CD4-positive, alpha-beta T cell treated with Interleukin-15 for 1 hour (primary cell): Measurements from ENCODE around the gene PRIMPOL.
"Not testable (repeated sequence)": the region's sequence is repeated elsewhere in the genome, so short reads cannot be mapped to it uniquely, and the experiment has no call there.

Experiments
- DNase-seq: peaks from one replicate; pipeline ENCODE4 v3.0.0-alpha.2; 2020

The PRIMPOL gene

DNA sequence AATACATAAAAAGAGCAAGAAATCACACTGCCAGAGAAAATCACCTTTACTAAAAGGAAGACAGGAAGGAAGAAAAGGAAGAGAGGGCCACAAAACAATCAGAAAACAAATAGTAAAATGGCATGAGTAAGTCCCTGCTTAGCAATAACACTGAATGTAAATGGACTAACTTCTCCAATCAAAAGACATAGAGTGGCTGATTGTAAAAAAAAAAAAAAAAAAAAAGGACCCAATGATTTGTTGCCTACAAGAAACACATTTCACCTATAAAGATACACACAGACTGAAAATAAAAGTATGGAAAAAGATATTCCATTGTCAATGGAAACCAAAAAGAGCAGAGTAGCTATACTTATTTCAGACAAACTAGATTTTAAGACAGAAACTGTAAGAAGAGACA, 71.7 kb downstream of the PRIMPOL start:
- DNase-seq = no peak

DNA sequence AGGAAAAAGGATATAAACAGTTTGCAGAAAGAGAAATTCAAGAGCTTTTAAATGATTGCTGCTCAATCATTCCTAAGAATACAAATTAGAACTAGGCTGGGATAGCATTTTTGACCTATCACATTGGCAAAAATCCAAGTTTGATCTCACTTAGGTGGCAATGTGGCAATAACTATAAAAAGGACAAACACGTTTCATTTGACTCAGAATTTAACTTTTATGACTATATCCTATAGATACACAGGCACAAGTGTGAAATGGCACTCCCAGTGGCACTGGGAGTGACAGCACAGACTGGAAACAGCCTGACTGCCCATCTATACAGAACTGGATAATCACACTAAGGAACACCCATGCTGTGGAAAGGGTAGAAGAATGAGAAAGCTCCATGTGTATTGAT, 73.3 kb downstream of the PRIMPOL start:
- DNase-seq = no peak

DNA sequence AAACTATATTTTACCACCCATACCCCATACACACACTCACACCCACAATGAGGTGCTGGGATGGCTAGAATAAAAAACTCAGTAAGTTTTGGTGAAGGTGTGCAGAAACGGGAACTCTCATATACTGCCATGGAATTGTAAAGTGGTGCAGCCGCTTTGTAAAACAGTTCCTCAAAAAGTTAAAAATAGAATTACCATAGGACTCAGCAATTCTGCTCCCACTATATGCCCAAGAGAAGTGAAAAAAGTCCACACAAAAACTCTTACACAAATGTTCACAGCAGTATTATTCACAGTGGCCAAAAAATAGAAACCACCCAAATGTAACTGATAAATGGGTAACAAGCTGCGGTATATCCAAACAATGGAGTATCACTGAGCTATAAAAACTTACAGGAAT, 77.9 kb downstream of the PRIMPOL start:
- no peak for DNase-seq

DNA sequence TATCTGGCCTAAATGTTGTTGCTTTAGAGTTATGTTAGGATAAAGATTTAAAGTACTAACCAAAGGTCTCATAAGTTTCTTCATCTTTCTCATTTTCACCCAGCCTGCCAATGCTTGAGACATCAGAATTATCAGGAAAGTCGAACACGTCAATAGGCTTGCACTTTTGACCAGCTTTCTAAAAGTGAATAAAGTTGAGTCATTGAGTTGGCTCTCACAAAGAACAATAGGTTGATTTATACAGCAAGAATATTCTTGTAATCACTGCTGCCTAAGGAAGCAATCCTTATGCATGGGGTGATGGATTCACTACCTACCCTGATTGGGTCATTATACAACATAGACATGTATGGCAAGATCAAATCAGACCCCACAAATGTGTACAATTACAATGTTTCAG, 79.3 kb downstream of the PRIMPOL start:
- DNase-seq = no peak

DNA sequence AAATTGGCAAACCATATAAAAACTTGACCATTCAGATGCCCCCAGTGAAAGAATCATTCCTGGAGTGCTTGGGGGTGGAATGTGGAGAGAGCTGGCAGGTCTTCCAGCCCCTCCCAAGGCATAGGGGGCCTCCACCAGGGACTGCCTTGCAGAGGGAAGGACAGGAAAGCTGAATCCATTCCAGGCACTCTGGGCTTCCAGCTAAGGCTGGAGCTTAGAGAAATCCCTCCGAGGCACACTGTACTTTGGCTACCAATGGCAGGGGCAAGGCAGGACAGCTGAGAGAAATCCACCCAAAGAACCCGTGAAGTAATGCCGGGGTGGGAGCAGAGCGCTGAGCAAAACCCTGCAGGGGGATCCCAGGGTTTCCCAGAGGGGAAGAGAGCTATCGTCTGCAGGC, 80.4 kb downstream of the PRIMPOL start:
- no peak for DNase-seq

DNA sequence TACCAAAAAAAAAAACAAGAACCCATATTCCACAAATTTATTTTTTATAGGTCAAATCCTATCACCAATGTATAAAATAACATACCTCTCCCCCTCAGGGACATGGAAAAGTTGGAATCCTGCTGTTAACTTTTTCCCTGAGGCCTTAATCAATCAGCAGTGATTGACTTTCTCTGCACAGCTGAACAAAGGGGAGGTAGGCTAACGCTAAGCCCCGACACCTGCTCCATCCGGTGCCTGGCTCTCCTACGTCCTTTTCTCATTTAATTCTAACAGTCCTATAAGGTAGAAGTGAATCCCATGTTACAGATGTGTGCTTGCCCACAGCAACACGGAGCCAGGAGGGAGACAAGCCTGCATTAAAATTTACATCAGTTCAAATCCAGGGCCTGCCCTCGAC, 81.5 kb downstream of the PRIMPOL start:
- DNase-seq = no peak

DNA sequence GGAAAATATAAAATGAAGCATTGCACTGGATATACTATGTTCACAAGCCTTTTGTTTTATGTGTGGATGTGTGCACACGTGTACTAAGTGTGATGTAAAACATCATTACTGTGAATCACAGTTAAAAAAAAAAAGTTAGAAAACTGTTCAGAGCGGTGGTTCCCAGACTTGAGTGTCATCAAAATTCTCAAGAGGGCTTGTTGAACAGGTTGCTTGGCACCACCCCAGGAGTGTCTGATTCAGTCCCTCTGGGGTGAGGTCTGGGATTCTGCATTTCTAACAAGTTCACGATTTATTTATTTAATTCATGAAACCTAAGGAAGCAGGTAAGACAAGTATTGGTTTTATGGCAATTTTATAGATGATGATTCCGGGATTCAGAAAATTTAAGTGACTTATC, 82.6 kb downstream of the PRIMPOL start:
- no peak for DNase-seq

DNA sequence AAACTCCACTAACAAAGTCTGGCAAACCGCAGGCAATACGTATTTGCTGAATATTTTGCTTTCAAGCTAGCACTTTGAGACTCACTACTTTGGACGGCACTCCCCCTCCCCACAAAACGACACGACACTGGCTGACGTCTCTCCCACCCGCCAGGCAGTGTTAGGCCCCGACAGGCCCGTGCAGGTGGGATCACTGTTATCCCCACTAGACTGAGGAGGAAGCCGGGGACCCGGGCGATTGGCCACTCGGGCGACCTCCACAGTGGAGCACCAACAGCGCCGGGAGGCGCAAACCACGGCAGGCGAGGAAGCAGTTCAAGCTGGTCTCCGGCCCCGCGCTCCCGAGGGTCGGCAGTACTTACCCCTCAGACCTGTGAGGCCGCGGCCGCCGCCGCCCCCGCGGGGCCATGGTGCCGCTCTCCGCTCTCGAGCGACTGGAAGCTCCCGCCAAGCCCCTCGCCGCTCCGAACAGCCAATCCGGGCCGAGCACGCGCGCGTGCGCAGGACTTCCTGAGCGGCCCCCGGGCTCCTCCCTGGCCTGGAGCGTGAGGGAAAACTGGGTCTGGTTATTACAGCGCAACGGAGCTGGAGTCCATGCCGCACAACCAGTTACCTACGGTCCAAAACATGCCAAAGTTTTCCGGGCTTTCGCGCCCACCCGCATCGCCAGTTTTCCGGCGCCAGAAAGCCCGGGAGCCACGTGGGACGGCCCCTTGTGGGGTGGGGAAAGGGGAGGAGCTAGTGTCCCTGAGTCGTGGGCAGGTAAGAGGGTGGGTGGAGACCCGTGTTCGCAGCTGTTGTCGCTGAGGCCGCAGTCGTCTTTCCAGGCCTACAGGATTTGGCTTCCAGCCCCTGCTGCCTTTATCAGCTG, 84.4 kb downstream of the PRIMPOL start, which contains the start of gene CENPU:
Gene CENPU (minus strand): TSS at position 443 of the 871 bp plus-strand sequence. CDS start 34 bp downstream, at position 409.
- peak; percentile 95 for DNase-seq

DNA sequence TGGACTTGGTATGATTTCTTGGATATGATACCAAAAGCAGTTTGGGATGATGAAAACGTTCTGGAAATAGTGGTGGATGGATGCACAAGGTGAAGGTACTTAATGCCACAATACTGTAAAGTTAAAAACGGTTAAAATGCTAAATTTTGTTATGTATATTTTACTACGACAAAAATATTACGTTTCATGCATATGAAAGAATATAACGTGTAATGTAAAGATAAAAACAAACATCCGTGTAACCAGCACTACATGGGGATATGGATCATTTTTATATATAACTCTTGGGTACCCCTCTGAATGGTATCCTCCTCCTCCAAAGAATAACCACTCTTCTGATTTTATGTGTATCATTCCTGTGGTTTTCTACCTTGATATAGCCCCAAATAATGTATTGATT, 85.2 kb downstream of the PRIMPOL start:
- no peak for DNase-seq

DNA sequence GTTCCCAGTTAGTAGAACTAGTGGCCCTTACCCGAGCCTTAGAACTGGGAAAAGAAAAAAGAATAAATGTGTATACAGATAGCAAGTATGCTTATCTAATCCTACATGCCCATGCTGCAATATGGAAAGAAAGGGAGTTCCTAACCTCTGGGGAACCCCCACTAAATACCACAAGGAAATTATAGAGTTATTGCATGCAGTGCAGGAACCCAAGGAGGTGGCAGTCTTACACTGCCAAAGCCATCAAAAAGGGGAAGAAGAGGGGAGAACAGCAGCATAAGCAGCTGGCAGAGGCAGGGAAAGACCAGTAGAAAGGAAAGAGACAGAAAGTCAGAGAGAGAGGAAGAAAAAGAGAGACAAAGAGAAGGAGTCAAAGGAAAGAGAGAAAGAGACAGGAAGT, 90.0 kb downstream of the PRIMPOL start:
- not testable (repeated sequence) for DNase-seq

DNA sequence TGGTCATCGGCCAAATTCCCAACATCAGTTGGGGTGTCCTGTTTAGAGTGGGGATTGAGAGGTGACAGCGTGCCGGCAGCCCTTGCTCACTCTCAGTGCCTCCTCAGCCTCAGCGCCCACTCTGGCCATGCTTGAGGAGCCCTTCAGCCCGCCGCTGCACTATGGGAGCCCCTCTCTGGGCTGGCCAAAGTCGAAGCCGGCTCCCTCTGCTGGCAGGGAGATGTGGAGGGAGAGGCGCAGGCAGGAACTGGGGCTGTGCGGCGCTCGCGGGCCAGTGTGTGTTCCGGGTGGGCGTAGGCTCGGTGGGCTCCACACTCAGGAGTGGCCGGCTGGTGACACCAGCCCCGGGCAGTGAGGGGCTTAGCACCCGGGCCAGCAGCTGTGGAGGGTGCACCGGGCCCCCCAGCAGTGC, 91.4 kb downstream of the PRIMPOL start:
- no peak for DNase-seq

DNA sequence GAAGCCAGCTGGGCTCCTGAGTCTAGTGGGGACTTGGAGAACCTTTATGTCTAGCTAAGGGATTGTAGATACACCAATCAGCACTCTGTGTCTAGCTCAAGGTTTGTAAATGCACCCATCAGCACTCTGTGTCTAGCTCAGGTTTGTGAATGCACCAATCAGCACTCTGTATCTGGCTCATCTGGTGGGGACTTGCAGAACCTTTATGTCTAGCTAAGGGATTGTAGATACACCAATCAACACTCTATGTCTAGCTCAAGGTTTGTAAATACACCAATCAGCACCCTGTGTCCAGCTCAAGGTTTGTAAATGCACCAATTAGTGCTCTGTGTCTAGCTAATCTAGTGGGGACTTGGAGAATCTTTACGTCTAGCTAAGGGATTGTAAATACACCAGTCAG, 92.1 kb downstream of the PRIMPOL start:
- not testable (repeated sequence) for DNase-seq

DNA sequence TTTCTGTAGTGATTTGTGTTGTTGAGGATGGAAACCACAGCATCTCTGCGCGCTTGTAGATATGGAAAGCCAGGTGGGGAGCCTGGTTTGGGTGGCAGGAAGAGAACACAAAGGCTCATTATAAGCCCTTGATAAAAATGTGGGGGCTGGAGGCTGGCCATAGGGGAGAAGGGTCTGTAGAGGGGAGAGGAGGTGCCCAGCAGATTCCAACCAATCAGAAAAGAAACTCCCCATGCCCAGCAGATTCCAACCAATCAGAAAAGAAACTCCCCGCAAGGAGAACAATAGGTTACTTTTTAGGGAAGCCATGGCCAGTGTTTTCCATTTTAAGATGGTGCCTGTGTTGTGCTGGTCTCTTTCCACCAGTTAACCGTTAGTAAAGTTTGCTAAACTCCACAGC, 94.1 kb downstream of the PRIMPOL start:
- DNase-seq = no peak

DNA sequence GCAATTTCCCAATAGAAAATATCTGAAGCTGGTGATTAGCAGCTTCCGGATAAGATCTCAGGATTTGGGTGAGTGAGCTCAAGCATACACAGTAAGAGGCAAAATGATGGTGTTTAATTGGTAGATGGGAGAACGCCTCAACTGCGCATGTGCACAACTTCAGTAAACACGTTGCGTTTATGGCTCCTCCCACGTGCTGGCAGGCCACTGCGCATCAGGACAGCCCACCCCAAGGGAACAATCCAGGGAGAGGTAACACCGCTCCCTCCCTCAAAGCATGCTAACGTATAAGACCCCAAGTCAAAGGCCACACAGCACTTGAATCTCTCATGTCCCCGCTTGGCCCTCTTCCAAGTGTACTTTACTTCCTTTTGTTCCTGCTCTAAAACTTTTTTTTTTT, 94.7 kb downstream of the PRIMPOL start:
- no peak for DNase-seq
